Nephron progenitor cell (in vitro differentiated cells): ENCODE results near the gene SCFD1.
"Not testable (repeated sequence)": the region's sequence is repeated elsewhere in the genome, so short reads cannot be mapped to it uniquely, and the experiment has no call there.

ENCODE experiments used
- DNase-seq: peaks from one replicate; pipeline ENCODE4 v3.0.0; 2021
- H3K27ac Mint-ChIP-seq: 2 replicates; pipeline ENCODE4 v1.8.0; 2021; ENCODE audit warnings: mild to moderate bottlenecking, moderate library complexity, mixed read lengths
- H3K27me3 Mint-ChIP-seq: 2 replicates; pipeline ENCODE4 v1.8.0; 2021; ENCODE audit warnings: mild to moderate bottlenecking, low read depth, mixed read lengths; ENCODE audit not compliant: poor library complexity
- H3K36me3 Mint-ChIP-seq: 2 replicates; pipeline ENCODE4 v1.8.0; 2021; ENCODE audit warnings: low read depth, mixed read lengths
- H3K4me1 Mint-ChIP-seq: 2 replicates; pipeline ENCODE4 v1.8.0; 2021; ENCODE audit warnings: mixed read lengths
- H3K4me3 Mint-ChIP-seq: 2 replicates; pipeline ENCODE4 v1.8.0; 2021; ENCODE audit warnings: mild to moderate bottlenecking, moderate library complexity, mixed read lengths
- H3K9me3 Mint-ChIP-seq: 2 replicates; pipeline ENCODE4 v1.8.0; 2021; ENCODE audit warnings: mild to moderate bottlenecking, moderate library complexity, mixed read lengths
- TF ChIP-seq, protein P1 (sequence below): fragments of 200-600 bp; sonication (generic); IDR thresholded peaks from 2 replicates; pipeline ENCODE4 v1.5.0; 2021; ENCODE audit warnings: antibody characterized with exemption

SCFD1 gene, protein sequence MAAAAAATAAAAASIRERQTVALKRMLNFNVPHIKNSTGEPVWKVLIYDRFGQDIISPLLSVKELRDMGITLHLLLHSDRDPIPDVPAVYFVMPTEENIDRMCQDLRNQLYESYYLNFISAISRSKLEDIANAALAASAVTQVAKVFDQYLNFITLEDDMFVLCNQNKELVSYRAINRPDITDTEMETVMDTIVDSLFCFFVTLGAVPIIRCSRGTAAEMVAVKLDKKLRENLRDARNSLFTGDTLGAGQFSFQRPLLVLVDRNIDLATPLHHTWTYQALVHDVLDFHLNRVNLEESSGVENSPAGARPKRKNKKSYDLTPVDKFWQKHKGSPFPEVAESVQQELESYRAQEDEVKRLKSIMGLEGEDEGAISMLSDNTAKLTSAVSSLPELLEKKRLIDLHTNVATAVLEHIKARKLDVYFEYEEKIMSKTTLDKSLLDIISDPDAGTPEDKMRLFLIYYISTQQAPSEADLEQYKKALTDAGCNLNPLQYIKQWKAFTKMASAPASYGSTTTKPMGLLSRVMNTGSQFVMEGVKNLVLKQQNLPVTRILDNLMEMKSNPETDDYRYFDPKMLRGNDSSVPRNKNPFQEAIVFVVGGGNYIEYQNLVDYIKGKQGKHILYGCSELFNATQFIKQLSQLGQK

DNA sequence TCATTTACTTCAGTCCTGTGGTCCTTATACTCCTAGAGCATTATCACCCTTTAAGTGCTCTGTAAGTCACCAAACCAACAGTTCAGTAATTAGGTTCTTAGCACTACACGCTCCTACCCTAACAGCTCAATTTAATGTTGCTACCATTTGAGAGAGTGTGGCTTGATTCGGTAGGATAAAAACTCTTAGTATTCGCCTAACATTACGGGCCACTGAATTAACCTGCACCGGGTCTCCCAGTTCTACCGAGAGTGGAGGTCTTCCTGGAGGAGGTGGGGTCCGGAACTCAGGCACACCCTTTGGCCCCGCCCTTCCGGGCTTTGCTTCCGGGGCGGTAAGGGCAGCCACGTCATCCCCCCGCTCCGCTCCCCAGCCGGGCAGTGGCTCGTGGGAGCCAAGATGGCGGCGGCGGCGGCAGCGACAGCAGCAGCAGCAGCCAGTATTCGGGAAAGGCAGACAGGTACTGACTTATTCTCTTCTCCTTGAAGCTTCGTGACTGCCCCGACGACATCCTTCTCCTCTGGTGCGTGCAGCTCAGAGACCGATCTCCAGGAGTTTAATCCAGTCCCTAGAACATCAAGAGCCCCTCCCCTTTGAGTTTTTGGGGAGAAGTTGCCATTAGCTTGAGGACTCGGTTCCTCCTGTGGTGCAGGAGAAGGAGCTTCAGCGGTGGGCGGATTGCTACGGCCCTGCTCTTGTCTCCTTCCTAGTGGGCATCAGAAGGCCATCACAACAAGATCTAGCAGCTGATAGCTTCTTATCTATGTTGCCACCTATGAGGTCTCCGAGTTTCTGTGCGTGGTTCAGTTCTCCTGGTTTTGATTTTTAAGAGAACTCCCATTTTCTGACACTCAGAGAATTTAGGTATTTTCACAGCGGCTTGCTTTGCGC is at the start of gene SCFD1:
SCFD1 (plus strand) TSS at position 380 of the 891 bp plus-strand sequence; CDS start at position 400, 20 bp downstream.
- Mint-ChIP-seq H3K4me3 (peak within 1 kb of the TSS; percentile 95), H3K36me3 (peaks cover 24% of the 10 kb centered on the region), H3K4me1 (peaks cover 25% of the 10 kb centered on the region), H3K9me3 (no peaks in the 10 kb centered on the region), H3K27ac (peak within 1 kb of the TSS; percentile 98), H3K27me3 (no peaks in the 10 kb centered on the region)
- TF ChIP-seq, protein P1, sequence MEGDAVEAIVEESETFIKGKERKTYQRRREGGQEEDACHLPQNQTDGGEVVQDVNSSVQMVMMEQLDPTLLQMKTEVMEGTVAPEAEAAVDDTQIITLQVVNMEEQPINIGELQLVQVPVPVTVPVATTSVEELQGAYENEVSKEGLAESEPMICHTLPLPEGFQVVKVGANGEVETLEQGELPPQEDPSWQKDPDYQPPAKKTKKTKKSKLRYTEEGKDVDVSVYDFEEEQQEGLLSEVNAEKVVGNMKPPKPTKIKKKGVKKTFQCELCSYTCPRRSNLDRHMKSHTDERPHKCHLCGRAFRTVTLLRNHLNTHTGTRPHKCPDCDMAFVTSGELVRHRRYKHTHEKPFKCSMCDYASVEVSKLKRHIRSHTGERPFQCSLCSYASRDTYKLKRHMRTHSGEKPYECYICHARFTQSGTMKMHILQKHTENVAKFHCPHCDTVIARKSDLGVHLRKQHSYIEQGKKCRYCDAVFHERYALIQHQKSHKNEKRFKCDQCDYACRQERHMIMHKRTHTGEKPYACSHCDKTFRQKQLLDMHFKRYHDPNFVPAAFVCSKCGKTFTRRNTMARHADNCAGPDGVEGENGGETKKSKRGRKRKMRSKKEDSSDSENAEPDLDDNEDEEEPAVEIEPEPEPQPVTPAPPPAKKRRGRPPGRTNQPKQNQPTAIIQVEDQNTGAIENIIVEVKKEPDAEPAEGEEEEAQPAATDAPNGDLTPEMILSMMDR = no peak
- peak; percentile 91 for DNase-seq

DNA sequence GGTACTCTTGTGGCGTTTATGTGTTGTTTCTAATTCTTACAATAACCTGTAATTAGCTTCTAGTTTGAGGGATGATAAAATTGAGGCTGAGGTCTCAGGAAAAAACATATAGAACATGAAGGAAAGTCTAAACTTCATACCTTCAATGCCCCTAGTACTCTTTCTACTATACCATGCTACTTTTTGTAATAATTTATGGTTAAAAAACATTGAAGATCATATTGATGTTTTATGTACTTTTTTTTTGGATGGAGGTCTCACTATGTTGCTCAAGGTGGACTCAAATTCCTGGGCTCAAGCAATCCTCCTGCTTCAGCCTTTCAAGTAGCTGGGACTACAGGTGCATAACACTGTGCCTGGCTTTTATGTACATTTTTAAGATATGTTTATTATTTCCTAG is 49.3 kb upstream of the SCFD1 start:
- Mint-ChIP-seq H3K36me3 (peaks cover 87% of the 10 kb centered on the region), H3K27ac (no peak overlapping the region), H3K27me3 (no peaks in the 10 kb centered on the region), H3K4me3 (no peak overlapping the region), H3K9me3 (peaks cover 40% of the 10 kb centered on the region), H3K4me1 (peaks cover 15% of the 10 kb centered on the region)
- TF ChIP-seq, protein P1 = no peak
- no peak for DNase-seq

DNA sequence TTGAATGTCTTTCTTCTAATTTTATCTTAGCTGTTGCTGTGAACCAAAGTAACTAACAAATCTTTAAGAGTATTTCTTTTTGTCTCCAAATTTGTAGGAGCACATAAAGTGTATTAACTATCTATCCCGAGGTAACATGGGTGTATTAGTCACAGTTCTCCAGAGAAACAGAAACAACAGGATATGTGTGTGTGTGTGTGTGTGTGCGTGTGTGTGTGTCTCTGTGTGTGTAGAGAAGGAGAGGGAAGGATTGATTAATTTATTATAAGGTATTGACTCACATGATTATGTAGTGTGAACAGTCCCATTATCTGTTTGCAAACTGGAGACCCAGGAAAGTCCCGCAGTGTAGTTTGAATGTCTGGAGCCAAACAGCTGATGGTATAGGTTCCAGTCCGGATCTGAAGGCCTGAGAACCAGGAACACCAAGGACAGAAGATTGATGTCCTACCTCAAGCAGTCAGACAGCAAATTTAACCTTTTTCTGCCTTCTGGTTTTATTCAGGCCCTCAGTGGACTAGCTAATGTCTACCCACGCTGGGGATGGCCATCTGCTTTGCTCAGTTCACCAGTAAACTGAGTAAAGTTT is 48.8 kb upstream of the SCFD1 start:
- Mint-ChIP-seq H3K4me1 (peaks cover 15% of the 10 kb centered on the region), H3K27ac (no peak overlapping the region), H3K27me3 (no peaks in the 10 kb centered on the region), H3K4me3 (no peak overlapping the region), H3K9me3 (peaks cover 41% of the 10 kb centered on the region), H3K36me3 (peaks cover 87% of the 10 kb centered on the region)
- TF ChIP-seq, protein P1 = no peak
- DNase-seq = no peak

DNA sequence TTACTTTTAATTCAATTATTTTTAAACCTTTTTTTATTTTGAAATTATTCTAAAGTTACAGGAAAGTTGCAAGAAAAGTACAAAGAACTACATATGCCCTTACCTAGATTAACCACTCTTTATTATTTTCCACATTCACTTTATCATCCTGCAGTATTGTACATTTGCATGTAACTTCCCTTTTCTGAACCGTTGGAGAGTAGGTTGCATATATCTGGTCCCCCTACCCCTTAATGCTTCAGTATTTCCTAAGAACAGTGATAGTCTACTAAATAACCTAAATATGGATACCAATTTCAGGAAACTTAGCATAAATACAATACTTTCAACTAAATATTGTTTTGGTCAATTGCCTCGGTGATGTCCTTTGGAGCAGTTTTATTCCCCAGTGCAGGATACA is 48.2 kb upstream of the SCFD1 start:
- H3K9me3 Mint-ChIP-seq = peaks cover 43% of the 10 kb centered on the region

DNA sequence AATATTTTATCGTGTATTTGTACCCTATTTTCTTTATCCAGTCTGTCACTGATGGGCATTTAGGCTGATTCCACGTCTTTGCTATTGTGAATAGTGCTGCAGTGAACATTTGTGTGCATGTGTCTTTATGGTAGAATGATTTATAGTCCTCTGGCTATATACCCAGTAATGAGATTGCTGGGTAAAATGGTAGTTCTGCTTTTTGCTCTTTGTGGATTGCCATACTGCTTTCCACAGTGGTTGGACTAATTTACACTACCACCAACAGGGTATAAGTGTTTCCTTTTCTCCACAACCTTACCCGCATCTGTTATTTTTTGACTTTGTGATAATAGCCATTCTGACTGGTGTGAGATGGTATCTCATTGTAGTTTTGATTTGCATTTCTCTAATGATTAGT is 47.3 kb upstream of the SCFD1 start:
- Mint-ChIP-seq H3K36me3 (peaks cover 90% of the 10 kb centered on the region), H3K9me3 (peaks cover 43% of the 10 kb centered on the region)
- DNase-seq = not testable (repeated sequence)

More for the DNA sequence above, 48.2 kb upstream of the SCFD1 start:
- H3K27ac Mint-ChIP-seq = no peak overlapping the region
- H3K27me3 Mint-ChIP-seq = no peaks in the 10 kb centered on the region
- TF ChIP-seq, protein P1 = no peak
- DNase-seq = no peak
- no peak overlapping the region for H3K4me3 Mint-ChIP-seq
- peaks cover 14% of the 10 kb centered on the region for H3K4me1 Mint-ChIP-seq
- H3K36me3 Mint-ChIP-seq = peaks cover 90% of the 10 kb centered on the region

DNA sequence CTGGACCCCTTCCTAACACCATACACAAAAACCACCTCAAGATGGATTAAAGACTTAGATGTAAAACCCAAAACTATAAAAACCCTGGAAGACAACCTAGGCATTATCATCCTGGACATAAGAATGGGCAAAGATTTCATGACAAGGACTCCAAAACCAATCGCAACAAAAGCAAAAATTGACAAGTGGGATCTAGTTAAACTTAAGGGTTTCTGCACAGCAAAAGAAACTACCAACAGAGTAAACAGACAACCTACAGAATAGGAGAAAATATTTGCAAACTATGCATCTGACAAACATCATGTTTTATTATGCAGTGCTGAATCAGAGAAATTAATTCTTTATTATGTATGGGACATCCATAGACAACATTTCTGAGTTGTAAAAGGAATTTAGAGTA is 45.8 kb upstream of the SCFD1 start:
- H3K4me1 Mint-ChIP-seq, H3K4me3 Mint-ChIP-seq, H3K27me3 Mint-ChIP-seq, DNase-seq, H3K27ac Mint-ChIP-seq: not testable (repeated sequence)
- H3K36me3 Mint-ChIP-seq = peaks cover 88% of the 10 kb centered on the region
- H3K9me3 Mint-ChIP-seq = peaks cover 43% of the 10 kb centered on the region

More for the DNA sequence above, 47.3 kb upstream of the SCFD1 start:
- H3K4me1 Mint-ChIP-seq, H3K4me3 Mint-ChIP-seq, H3K27me3 Mint-ChIP-seq, H3K27ac Mint-ChIP-seq: not testable (repeated sequence)
